Measurements from ENCODE around the gene ZNF700.

DNA sequence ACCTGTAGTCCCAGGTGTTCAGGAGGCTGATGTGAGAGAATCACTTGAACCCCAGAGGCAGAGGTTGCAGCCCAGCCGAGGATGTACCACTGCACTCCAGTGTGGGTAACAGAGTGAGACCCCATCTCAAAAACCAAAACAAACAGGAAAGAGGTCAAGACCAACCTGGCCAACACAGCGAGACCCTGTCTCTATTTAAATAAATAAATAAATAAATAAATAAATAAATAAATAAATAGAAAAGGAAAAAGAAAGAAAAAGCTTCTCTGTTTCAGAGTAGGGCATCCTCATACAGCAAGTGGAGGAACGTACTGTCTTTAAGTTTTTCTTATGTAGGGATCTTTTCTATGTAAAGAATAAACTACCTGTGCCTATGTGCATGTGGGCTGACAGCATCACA, 2.3 kb downstream of the ZNF700 start:
- TF ChIP-seq CTCF (optimal IDR thresholded peaks at IDR 0.05 in 1 of 3, IDR thresholded peaks at IDR 0.05 in 1 of 3, conservative IDR thresholded peaks at IDR 0.05 in 1 of 3; ENCODE audit: extremely low read depth in 1 of 3, insufficient read depth in 2 of 3, low read length in 3 of 3), result no peak
- no peak for TF ChIP-seq EZH2 (IDR thresholded peaks at IDR 0.05; ENCODE audit: low read length)
